HG03135 (cell line): ENCODE measurements around the gene TRA2B.

Experiments used
- ATAC-seq: cut with Tn5 transposase; IDR thresholded peaks from one replicate; pipeline ENCODE4 v1.9.1; 2021; ENCODE audit warnings: mild to moderate bottlenecking, moderate library complexity; ENCODE audit not compliant: unreplicated experiment

TRA2B gene

DNA sequence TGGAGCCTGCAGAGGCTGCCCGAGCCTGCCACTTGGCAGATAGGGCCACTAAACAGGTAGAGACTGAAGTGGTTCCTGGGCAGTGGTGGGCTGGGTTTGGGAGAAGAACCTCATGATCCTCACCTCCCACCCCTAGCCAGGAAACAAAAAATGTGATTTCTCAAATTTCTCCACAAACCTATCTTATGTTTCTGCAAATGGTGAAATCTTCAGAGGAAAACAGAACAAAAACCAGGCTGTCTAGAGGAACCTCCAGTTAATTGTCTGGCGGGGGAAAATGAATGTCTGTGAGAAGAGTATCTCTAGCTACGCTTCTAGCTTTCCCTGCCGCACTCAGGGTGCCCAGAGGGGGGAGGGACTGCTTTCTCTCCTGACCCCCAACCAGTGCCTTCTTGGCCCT lies 55.9 kb downstream of the TRA2B start:
- ATAC-seq = no peak

DNA sequence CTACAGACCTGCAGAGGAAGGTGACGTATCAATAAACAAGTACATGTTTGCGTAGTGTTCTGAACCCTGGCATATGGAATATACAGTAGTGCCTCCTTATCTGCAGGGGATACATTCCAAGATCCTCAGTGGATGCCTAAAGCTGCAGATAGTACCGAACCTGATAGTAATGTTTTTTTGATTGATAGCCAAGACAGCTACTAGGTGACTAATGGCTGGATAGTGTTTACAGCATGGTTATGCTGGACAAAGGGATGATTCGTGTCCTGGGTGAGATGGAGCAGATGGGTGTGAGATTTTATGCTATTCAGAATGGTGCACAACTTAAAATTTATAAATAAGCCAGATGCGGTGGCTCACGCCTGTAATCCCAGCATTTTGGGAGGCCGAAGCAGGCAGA lies 57.2 kb downstream of the TRA2B start:
- no peak for ATAC-seq

DNA sequence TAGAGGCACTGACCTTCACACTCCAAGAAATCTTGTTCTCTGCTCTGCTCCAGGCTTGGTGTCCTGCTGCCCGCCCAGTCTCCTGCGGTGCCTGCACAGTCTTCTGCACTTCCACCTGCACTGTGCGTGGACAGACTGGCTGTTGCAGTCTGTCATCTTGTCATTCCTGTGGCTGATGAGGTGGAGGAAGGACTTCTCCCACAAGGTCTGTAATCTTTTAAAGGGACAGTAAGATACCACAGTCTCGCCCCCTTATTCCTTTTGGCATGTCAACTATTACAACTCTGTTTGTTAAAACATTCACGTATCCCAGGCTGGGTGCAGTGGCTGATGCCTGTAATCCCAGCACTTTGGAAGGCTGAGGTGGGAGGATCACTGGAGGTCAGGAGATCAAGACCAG lies 58.9 kb downstream of the TRA2B start:
- ATAC-seq = no peak

DNA sequence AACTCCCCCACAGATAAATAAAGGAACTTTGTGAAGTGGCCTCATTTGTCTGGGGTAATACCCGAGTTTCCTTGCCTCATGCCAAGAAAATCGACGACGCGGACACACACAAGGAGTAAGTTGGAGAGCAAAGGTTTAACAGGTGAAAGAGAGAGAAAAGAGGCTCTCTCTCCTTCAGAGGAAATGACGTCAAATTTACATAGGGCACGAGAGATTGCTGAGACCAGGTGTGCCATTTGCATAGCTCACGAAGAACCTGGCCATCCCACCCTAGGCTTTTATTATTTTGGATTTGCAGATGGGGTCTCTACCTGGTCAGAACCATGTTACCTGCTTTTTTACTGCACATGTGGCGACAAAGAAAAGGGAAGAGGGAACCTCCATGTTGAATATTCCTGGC lies 63.7 kb downstream of the TRA2B start:
- ATAC-seq = no peak

GRCh38 chr3:185867650-185868049 lies 70.2 kb downstream of the TRA2B start:
- ATAC-seq = no peak

DNA sequence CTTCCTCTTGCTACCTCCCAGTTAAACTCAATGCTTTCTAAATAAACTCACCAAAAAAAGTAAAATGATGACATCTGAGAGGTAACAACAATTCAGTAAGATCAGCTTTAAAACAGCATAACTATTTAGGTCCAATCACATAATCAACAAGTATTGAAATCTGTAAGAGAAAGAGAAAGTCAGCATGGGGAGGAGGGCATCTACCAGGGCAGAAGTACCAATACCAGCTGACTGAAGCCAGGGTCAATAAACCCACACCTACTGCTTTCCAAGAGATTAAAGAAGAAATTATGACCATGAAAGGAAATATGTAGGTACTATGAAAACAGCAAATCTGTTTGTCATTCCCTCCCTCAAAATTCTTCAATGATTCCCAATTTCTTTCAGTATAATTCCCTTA lies 70.8 kb downstream of the TRA2B start:
- no peak for ATAC-seq

GRCh38 chr3:185866555-185866954 lies 71.3 kb downstream of the TRA2B start:
- no peak for ATAC-seq
